DOHH2 (cell line): ENCODE data around the gene MAN2C1.

Source experiments
- H3F3A ChIP-seq: fragments of 200-600 bp; sonication (generic), shearing (Covaris generic); 2 replicates; pipeline ENCODE4 v1.6.0; 2016; ENCODE audit warnings: antibody characterized with exemption, mild to moderate bottlenecking; ENCODE audit not compliant: control insufficient read depth, insufficient read depth
- H3K27ac ChIP-seq: fragments of 200-600 bp; sonication (generic); 2 replicates; pipeline ENCODE4 v1.5.1; 2014; ENCODE audit warnings: low read depth, mild to moderate bottlenecking, low read length, moderate library complexity
- H3K27me3 ChIP-seq: fragments of 200-600 bp; sonication (generic); 2 replicates; pipeline ENCODE4 v1.6.1; 2014; ENCODE audit warnings: mild to moderate bottlenecking, low read length, mixed read lengths; ENCODE audit not compliant: control insufficient read depth
- H3K36me3 ChIP-seq: fragments of 200-600 bp; sonication (generic); 2 replicates; pipeline ENCODE4 v1.6.1; 2014; ENCODE audit warnings: mild to moderate bottlenecking, low read length, moderate library complexity, mixed read lengths; ENCODE audit not compliant: control insufficient read depth
- H3K4me1 ChIP-seq: fragments of 200-600 bp; sonication (generic); 2 replicates; pipeline ENCODE4 v1.6.1; 2014; ENCODE audit warnings: mild to moderate bottlenecking, low read length, mixed read lengths; ENCODE audit not compliant: control insufficient read depth
- H3K4me2 ChIP-seq: fragments of 200-600 bp; sonication (generic); 2 replicates; pipeline ENCODE4 v1.6.0; 2014; ENCODE audit warnings: mild to moderate bottlenecking, low read length, moderate library complexity
- H3K4me3 ChIP-seq: fragments of 200-600 bp; sonication (generic); 2 replicates; pipeline ENCODE4 v1.5.1; 2014; ENCODE audit warnings: mild to moderate bottlenecking, low read length, mixed read lengths
- H3K79me2 ChIP-seq: fragments of 200-600 bp; sonication (generic); 2 replicates; pipeline ENCODE4 v1.6.1; 2014; ENCODE audit warnings: mild to moderate bottlenecking, low read length, mixed read lengths; ENCODE audit not compliant: control insufficient read depth
- H3K9me2 ChIP-seq: fragments of 200-600 bp; sonication (generic); replicated peaks from 2 replicates; pipeline ENCODE4 v1.6.1; 2014; ENCODE audit warnings: mild to moderate bottlenecking, low read length, mixed read lengths; ENCODE audit not compliant: control insufficient read depth
- H3K9me3 ChIP-seq: fragments of 200-600 bp; sonication (generic); 2 replicates; pipeline ENCODE4 v1.6.1; 2014; ENCODE audit warnings: antibody characterized with exemption, low read length, mixed read lengths; ENCODE audit not compliant: control insufficient read depth, insufficient read depth
- H4K20me1 ChIP-seq: fragments of 200-600 bp; sonication (generic); 2 replicates; pipeline ENCODE4 v1.6.0; 2014; ENCODE audit warnings: low read depth, mild to moderate bottlenecking, antibody characterized with exemption, low read length, moderate library complexity; ENCODE audit not compliant: control insufficient read depth, insufficient read depth
- EZH2phosphoT487 ChIP-seq: fragments of 200-600 bp; sonication (generic); IDR thresholded peaks from 2 replicates; pipeline ENCODE4 v1.6.1; 2017; ENCODE audit warnings: borderline replicate concordance, mild to moderate bottlenecking, antibody characterized with exemption, low read length, moderate library complexity, mixed read lengths
- TF ChIP-seq, protein P1 (sequence below): fragments of 200-600 bp; sonication (generic); IDR thresholded peaks from one replicate; pipeline ENCODE4 v1.5.1; 2014; ENCODE audit warnings: antibody characterized with exemption, mild to moderate bottlenecking, low read depth, low read length; ENCODE audit not compliant: poor library complexity, severe bottlenecking

The MAN2C1 gene

GRCh38 chr15:75357976-75358673 is 10.3 kb downstream of the MAN2C1 start:
- TF ChIP-seq, protein P1, sequence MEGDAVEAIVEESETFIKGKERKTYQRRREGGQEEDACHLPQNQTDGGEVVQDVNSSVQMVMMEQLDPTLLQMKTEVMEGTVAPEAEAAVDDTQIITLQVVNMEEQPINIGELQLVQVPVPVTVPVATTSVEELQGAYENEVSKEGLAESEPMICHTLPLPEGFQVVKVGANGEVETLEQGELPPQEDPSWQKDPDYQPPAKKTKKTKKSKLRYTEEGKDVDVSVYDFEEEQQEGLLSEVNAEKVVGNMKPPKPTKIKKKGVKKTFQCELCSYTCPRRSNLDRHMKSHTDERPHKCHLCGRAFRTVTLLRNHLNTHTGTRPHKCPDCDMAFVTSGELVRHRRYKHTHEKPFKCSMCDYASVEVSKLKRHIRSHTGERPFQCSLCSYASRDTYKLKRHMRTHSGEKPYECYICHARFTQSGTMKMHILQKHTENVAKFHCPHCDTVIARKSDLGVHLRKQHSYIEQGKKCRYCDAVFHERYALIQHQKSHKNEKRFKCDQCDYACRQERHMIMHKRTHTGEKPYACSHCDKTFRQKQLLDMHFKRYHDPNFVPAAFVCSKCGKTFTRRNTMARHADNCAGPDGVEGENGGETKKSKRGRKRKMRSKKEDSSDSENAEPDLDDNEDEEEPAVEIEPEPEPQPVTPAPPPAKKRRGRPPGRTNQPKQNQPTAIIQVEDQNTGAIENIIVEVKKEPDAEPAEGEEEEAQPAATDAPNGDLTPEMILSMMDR = no peak
- no peak for TF ChIP-seq EZH2phosphoT487
- no peaks in the 10 kb centered on the region for H3K9me3 ChIP-seq
- no peaks in the 10 kb centered on the region for H3K9me2 ChIP-seq
- H3K27ac ChIP-seq = no peak overlapping the region
- peaks cover 7% of the 10 kb centered on the region for H3K4me1 ChIP-seq
- H3F3A ChIP-seq = no peaks in the 10 kb centered on the region
- H3K27me3 ChIP-seq = no peaks in the 10 kb centered on the region
- no peaks in the 10 kb centered on the region; the same call in 1 of the 2 replicates for H4K20me1 ChIP-seq
- H3K4me2 ChIP-seq = no peak overlapping the region
- no peaks in the 10 kb centered on the region for H3K79me2 ChIP-seq
- peaks cover 34% of the 10 kb centered on the region for H3K36me3 ChIP-seq
- no peak overlapping the region for H3K4me3 ChIP-seq

- Histone ChIP-seq H3K79me2 (no peaks in the 10 kb centered on the region), H3K36me3 (peaks cover 49% of the 10 kb centered on the region), H3K9me2 (no peaks in the 10 kb centered on the region), H3K9me3 (no peaks in the 10 kb centered on the region), H3K27me3 (no peaks in the 10 kb centered on the region), H3K4me1 (no peaks in the 10 kb centered on the region), H3K4me3 (no peak overlapping the region), H3F3A (no peaks in the 10 kb centered on the region), H3K27ac (no peak overlapping the region), H3K4me2 (no peak overlapping the region), H4K20me1 (no peaks in the 10 kb centered on the region)
- TF ChIP-seq, protein P1 = no peak
- TF ChIP-seq EZH2phosphoT487 = no peak
These were observed 11.9 kb downstream of the MAN2C1 start for GRCh38 chr15:75356517-75356916.

DNA sequence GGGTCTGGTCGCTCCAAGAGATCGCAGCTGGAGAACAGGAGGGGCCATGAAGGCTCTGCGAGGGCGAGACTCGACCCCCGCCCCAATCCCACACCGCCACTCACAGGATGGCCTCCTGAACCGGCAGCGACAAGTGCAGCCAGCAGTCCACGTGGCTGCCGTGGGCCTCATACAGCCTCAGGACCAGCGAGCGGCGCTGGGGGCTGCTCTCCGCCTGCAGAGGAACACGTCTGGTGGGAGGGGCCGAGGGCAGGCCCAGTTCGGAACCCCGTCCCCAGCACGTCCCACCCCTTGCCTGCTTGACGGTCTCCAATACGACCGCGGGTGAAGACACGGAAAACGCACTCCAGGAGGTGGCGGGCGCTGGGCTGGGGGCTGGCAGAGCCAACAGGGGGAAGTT is 12.4 kb downstream of the MAN2C1 start:
- H3K9me2 ChIP-seq = no peaks in the 10 kb centered on the region

More for the DNA sequence above, 12.4 kb downstream of the MAN2C1 start:
- H3K4me3 ChIP-seq = no peak overlapping the region
- H3K9me3 ChIP-seq = no peaks in the 10 kb centered on the region
- H3K27me3 ChIP-seq = no peaks in the 10 kb centered on the region
- H3K36me3 ChIP-seq = peaks cover 54% of the 10 kb centered on the region
- peaks cover under 1% of the 10 kb centered on the region; the same call in 1 of the 2 replicates for H3K79me2 ChIP-seq
- no peaks in the 10 kb centered on the region for H4K20me1 ChIP-seq
- TF ChIP-seq EZH2phosphoT487 = no peak
- TF ChIP-seq, protein P1 = no peak
- H3K27ac ChIP-seq = no peak overlapping the region
- peaks cover 2% of the 10 kb centered on the region for H3F3A ChIP-seq
- H3K4me2 ChIP-seq = no peak overlapping the region
- H3K4me1 ChIP-seq = peaks cover 4% of the 10 kb centered on the region
